Keratinocyte (primary cell): ENCODE results near the gene DACT3.

Source experiments
- EZH2 ChIP-seq: IDR thresholded peaks from one replicate; pipeline ENCODE4 v1.6.1; 2012; ENCODE audit warnings: inconsistent platforms, mild to moderate bottlenecking, low read length, moderate library complexity
- TF ChIP-seq, protein P1 (sequence below), 3 experiments: IDR thresholded peaks in 1 of 3; conservative IDR thresholded peaks in 1 of 3; optimal IDR thresholded peaks in 1 of 3; 2 replicates in 2 of 3; 3 replicates in 1 of 3; pipeline versions ENCODE3 to v1.5.1; 2011; ENCODE audit warnings: low read length in 3 of 3, mild to moderate bottlenecking in 3 of 3, moderate library complexity in 2 of 3, control low read depth in 1 of 3, inconsistent platforms in 1 of 3; ENCODE audit not compliant: insufficient read depth in 2 of 3; ENCODE audit errors: extremely low read depth in 1 of 3

DNA sequence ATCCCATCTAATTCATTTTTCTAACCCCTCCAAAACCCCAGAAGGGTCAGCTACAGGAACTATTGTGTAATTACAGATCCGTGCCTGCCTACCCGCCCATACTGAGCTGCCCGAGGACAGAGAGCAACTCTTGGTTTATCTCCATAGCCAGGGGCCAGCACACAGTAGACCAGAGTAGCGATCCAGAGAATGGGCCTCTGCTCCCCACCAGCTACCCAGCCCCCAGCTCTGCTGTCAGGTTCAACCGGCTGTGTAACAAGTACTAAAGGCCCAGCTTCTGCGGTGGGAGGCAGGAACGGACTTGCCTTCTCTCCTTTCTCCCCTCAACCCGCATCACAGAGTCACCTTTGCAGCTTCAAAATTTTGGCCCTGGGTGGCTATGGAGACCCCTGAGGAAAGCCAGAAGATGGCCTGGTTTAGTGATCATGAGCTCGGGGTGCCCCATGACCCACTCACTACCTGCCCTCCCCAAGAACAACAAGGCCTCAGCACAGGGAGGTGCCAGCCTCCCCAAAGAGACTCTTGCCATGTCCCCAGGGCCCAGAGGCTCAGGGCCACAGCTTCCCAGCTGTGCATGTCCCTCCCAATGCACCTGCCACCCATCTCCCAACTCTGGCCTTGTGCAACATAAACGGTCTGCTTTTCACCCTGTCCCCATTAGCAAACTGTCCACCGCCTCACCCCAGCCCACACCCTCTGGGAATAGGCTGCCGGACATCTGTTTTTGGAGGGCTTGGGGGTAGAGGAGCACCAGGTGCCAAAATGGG lies 54.1 kb downstream of the DACT3 start:
- TF ChIP-seq, protein P1, sequence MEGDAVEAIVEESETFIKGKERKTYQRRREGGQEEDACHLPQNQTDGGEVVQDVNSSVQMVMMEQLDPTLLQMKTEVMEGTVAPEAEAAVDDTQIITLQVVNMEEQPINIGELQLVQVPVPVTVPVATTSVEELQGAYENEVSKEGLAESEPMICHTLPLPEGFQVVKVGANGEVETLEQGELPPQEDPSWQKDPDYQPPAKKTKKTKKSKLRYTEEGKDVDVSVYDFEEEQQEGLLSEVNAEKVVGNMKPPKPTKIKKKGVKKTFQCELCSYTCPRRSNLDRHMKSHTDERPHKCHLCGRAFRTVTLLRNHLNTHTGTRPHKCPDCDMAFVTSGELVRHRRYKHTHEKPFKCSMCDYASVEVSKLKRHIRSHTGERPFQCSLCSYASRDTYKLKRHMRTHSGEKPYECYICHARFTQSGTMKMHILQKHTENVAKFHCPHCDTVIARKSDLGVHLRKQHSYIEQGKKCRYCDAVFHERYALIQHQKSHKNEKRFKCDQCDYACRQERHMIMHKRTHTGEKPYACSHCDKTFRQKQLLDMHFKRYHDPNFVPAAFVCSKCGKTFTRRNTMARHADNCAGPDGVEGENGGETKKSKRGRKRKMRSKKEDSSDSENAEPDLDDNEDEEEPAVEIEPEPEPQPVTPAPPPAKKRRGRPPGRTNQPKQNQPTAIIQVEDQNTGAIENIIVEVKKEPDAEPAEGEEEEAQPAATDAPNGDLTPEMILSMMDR (optimal IDR thresholded peaks at IDR 0.05 in 1 of 3, IDR thresholded peaks at IDR 0.05 in 1 of 3, conservative IDR thresholded peaks at IDR 0.05 in 1 of 3; ENCODE audit: extremely low read depth in 1 of 3, insufficient read depth in 2 of 3, low read length in 3 of 3): no peak
- no peak for TF ChIP-seq EZH2
